GM21447 (cell line): ENCODE measurements around the gene RGS10.
A peak's percentile ranks its signal among the peaks of the same experiment; 100 is the strongest.
"Not testable (repeated sequence)": the region's sequence is repeated elsewhere in the genome, so short reads cannot be mapped to it uniquely, and the experiment has no call there.

Experiments used
- ATAC-seq: cut with Tn5 transposase; IDR thresholded peaks from one replicate; pipeline ENCODE4 v1.9.1; 2021; ENCODE audit not compliant: unreplicated experiment

The RGS10 gene

DNA sequence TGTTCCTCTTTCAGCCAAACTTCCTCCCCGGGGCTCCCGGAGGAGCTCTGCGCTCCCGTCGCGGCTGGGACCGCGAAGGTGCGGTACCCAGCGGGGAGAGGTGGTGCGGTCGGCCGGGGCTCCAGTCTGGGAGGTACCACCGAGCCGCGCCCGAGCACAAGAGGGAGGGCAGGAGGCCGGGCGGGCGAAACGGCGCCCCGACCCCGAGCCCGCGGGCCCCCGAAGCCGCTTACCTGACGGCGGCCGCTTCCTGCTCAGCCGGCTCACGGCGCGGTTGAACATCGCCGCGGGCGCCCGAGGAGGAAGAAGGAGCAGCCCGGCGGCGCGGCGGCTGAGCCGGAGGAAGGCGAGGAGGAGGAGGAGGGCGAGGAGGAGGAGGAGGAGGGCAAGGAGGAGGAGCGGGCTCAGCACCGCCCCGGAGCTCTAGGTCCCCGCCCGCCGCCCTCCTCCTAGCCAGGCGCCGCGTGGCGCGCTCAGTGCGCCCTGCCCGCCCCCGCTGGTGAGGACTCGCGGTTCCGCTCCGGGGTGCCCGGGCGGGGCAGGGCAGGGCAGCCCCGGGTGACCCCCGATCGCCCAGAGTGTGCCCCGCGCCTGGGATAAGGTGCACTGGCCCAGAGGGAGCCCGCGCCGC, at the start of gene RGS10:
TSS of gene RGS10 (minus strand) at position 363 of the 631 bp plus-strand sequence. CDS start at position 282, 81 bp downstream.
- ATAC-seq = peak; percentile 71

DNA sequence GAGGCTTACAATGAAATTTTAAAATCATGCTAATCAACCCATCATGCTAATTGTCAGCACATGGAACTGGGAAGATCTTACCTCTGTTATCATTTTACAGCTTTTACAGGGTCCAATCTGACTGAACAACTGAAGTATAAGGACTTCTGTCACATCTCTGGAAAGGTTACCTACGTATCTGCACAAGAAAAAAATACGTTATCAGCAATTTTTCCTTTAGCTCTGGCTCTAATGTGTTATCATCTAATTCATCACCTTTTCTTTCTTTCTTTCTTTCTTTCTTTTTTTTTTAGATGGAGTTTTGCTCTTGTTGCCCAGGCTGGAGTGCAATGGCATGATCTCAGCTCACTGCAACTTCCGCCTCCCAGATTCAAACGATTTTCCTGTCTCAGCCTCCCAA, 45.6 kb upstream of the RGS10 start:
- ATAC-seq = no peak

DNA sequence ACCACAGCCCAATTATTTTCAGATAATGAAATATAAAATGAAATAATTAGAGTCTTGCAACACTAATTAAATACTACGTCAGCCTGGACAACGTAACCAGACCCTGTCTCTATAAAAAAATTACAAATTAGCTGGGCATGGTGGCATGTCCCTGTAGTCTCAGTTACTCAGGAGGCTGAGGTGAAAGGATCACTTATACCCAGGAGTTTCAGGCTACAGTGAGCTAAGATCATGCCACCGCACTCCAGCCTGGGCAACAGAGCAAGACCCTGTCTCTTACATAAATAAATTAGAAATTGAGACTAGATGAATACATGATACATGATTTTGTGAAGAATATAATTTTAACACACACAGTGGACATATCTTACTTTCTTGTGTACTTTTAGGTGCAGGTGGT, 35.8 kb upstream of the RGS10 start:
- ATAC-seq = no peak

DNA sequence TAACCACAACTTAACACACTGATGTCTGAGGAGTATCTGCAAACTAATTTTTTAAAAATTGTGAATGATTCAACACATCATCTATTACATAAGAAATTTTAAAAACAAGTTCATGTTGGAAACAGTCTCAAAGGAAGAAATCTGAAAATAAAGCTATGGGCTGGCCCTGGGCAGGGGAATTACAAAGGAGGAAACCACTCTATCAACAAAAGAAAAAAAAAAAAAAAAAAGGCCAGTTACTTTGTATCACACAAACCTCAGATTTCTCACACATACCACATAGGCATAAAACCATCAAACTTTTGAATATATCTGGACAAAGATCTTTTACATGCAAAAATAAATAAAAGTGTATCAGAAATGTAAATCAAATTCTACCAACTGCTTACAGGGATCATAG, 33.5 kb upstream of the RGS10 start:
- no peak for ATAC-seq

GRCh38 chr10:119575506-119575905, 33.0 kb upstream of the RGS10 start:
- no peak for ATAC-seq

DNA sequence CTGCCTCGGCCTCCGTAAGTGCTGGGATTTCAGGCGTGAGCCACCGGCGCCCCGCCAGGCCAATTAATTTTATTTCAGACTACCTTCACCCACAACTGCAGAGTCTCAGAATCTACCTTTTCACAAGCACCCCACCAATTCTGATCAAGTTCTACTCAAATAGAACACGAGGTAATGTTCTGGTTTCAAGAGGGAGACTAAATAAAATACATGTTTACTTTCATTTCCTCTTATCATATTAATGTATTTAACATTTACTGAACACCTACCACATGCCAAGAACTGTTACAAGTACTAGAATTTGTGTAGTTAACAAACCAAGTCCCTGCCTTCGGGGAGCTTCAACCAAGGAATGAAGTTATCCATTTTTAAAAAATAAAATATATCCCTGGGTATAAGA, 25.5 kb upstream of the RGS10 start:
- ATAC-seq = no peak

DNA sequence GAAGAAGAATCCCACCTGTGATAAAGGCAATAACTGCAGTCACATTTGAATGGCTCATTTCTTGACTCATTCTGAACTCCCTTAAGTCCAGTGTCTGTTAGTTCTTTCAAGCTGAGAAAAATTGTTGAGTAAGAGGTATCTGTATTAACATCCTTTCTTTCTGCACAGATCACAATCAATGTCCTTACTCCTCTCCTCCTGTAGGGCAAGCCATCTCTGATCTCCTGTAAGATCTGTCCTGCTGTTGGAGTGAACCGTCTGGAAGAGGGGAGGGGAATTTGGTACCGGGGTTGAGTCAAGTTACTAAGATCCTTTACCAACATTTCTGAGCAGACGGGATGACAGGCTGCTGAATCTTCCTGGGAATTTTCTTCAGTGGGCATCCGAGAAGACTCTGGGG, 19.6 kb upstream of the RGS10 start:
- ATAC-seq = no peak

DNA sequence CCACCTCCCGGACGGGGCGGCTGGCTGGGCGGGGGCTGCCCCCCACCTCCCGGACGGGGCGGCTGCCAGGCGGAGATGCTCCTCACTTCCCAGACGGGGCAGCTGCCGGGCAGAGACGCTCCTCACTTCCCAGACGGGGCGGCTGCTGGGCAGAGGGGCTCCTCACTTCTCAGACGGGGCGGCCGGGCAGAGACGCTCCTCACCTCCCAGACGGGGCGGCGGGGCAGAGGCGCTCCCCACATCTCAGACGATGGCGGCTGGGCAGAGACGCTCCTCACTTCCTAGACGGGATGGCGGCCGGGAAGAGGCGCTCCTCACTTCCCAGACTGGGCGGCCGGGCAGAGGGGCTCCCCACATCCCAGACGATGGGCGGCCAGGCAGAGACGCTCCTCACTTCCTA, 17.0 kb upstream of the RGS10 start:
- ATAC-seq = not testable (repeated sequence)

DNA sequence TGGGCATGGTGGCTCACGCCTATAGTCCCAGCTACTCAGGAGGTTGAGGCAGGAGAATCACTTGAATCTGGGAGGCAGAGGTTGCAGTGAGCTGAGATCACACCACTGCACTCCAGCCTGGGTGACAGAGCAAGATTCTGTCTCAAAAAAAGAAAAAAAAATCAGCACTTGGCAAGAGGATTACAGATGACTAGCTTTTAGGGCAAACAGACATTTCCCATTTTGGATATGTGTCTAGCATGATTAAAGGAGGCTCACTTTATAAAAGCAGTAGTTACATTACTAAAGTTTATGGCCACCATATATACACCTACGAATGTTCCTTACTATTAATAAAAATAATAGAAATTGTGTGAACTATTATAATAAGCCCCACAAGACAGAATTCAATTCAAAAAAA, 13.6 kb upstream of the RGS10 start:
- not testable (repeated sequence) for ATAC-seq

- ATAC-seq = no peak
Measured at GRCh38 chr10:119555178-119555784, 12.8 kb upstream of the RGS10 start.

DNA sequence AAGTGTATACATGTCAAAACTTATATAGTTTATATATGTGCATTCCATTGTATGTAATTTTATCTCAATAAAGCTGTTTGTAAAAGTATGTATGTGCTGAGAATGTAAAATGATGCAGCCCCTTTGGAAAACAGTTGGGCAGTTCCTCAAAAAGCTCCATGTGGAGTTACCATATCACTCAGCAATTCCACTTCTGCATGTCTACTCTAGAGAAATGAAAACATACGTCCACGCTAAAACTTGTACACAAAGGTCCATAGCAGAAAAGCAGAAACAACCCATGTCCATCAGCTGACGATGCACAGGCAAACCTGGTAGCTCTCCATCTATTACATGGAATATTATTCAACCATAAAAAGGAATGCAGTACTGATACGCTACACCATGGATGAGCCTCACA, 8.3 kb upstream of the RGS10 start:
- no peak for ATAC-seq

DNA sequence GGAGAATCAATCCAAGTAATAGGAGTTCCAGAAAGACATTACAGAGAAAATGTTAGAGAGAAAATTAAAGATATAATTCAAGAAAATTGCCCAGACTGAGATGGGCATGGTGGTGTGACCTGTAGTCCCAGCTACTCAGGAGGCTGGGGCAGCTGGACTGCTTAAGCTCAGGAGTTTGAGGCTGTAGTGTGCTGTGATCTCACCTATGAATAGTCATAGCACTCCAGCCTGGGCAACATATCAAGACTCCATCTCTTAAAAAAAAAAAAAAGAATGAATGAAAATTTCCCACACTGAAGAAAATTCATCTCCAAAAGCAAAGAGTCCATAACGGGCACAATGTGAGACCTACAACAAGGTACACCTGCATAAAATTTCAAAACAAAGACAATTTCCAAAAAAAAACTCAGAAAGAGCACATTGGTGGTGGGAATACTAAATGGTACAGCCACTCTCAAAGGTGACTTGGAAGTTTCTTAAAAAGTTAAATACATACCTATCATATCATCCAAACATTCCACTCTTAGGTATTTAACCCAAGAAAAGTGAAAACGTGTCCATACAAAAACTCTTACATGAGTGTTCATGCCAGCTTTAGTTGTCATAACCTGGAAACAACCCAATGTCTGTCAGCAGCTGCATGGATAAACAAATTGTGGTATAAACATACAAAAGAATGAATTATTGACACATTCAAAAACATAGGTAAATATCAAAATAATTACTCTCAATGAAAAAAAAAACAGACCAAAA, 6.9 kb upstream of the RGS10 start:
- ATAC-seq = no peak

DNA sequence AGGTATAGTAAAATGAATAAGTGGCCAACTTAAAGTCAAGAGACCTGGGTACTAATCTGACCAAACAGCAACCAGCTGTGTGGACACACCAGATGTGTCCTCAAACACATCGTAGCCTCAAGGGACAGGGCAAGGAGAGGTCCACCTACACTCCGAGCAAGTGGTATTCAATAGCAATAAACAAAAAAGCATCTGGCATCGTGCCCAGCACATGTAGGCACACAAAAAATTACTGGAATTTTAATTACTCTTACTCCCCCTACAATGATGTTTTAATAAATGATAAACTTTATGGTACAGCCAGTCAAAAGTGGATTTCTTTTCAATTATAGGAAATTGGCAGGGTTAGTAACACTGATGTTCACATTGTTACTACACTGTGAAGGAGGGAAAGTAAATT, 3.5 kb upstream of the RGS10 start:
- ATAC-seq = no peak

GRCh38 chr10:119545310-119545709, 2.8 kb upstream of the RGS10 start:
- no peak for ATAC-seq

GRCh38 chr10:119543814-119544642, 1.5 kb upstream of the RGS10 start:
- no peak for ATAC-seq

DNA sequence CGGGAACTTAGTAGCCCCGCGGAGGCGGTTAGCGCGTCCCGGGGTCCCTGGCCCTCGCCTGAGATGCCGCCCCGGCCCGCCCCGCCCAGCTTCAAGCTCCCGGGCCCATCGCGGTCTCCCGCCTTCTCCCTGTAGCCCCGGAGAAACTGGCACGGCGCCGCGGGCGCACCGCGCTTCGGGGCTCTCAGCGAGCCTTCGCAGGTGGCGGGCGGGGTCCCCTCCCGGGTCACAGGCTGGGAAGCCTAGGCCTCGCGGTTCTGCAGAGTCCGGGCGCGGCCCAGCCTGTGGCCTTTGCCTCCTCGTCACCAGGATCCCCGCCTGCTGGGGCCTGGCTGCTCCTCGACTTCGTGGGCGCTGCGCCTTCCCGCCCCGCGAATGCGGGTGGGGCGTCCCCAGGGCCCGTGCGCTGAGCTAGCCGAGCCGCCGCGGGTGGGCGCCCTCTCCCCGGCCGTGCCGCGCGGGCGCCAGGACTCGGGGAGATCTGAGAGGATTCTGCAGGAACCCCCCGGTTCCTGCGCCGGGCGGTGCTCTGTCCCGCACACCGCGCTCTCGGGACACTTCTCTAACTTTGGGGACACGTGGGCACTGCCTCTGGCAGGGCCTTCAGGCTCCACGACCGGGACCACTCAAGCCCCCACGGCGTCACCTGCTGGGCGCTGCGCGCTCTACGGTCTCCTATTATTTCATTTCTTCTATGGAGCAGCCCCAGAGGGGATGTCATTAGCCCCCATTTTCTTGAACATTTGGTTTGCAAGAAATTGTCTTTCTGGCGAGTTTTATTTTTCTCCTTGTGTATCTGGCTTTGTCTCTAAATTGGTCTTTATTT, 682 bp upstream of the RGS10 start:
- peak; percentile 44 for ATAC-seq

DNA sequence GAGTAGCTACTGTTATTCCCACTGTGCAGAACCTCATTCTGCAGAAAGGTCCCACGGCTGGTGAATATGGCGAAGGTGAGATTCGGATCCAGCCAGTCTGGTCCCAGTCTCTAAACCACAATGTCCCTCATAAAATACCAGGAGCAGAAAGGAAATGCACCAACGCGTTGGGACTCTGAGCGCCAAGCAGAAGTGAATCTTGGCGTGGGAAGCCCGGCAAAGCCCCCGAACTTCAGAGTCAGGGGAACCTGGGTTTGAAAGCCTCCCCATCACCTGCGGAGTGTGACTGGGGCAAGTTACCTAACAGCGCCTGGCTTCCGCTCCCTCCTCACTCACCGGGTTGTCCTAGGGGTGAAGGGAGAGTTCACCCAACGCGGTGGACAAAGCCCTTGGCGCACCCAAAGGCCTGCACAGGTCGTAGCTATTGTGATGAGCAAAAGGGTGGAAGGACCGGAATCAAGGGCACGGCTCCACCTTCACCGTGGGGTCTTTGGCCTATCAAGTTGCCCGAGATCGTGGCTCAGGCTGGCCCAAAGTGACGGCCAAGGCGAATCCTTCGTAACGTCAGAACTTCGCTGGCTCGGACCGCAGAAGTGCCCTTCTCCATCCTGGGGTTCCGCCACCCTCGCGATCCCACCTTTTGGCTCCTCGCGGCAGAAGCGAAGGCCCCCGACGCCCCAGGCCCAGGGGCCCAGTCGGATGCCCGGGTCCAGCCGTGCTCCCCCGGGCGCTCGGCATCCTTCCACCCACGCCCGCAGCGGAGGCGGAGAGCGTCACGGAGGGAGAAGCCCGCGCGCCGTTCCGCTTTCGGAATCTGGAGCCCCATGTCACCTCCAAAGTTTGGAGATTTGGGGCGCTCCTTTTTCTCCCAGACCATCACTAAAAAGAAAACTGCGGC, 811 bp downstream of the RGS10 start:
- no peak for ATAC-seq

GRCh38 chr10:119541046-119541445, 1.5 kb downstream of the RGS10 start:
- ATAC-seq = no peak

DNA sequence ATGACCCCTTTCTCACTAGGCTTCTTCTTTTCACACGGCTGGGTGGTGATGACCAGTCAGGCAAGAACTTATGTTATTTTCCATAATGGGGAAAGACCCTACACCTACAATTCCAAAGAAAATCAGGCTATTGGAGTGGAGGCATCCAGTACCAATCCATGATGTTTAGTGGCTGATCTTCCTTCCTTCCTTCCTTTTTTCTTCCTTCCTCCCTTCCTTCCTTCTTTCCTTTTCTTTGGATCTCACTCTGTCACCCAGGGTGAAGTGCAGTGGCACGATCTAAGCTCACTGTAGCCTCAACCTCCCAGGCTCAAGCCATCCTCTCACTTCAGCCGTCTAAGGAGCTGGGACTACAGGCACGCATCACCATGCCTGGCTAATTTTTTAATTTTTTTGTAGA, 2.5 kb downstream of the RGS10 start:
- ATAC-seq = no peak
